Sigmoid colon (tissue), 4 donors: ENCODE results near the gene NANP.

Experiments used
- EP300 ChIP-seq, 4 donors: sonication (generic); formaldehyde crosslinking; IDR thresholded peaks; one replicate each; pipeline ENCODE4 v1.6.1; 2017; ENCODE audit warnings: antibody characterized with exemption in 4 of 4
- POLR2A ChIP-seq, 2 donors: fragments of 450-650 bp; IDR thresholded peaks; one replicate each; pipeline ENCODE4 v1.6.1; 2016; ENCODE audit warnings: antibody characterized with exemption in 2 of 2, mild to moderate bottlenecking in 2 of 2, moderate library complexity in 2 of 2
- POLR2AphosphoS5 ChIP-seq, 4 donors: sonication (generic); formaldehyde crosslinking; IDR thresholded peaks; one replicate each; pipeline ENCODE4 v1.6.1; 2017; ENCODE audit warnings: antibody characterized with exemption in 4 of 4
- TF ChIP-seq, protein P1 (sequence below), 4 experiments: fragments of 450-650 bp in 3 of 4; fragments of 200-600 bp in 1 of 4; IDR thresholded peaks; one replicate each; pipeline ENCODE4 v1.5.1; 2016 to 2019; ENCODE audit warnings: antibody characterized with exemption in 4 of 4, mild to moderate bottlenecking in 3 of 4, moderate library complexity in 2 of 4

DNA sequence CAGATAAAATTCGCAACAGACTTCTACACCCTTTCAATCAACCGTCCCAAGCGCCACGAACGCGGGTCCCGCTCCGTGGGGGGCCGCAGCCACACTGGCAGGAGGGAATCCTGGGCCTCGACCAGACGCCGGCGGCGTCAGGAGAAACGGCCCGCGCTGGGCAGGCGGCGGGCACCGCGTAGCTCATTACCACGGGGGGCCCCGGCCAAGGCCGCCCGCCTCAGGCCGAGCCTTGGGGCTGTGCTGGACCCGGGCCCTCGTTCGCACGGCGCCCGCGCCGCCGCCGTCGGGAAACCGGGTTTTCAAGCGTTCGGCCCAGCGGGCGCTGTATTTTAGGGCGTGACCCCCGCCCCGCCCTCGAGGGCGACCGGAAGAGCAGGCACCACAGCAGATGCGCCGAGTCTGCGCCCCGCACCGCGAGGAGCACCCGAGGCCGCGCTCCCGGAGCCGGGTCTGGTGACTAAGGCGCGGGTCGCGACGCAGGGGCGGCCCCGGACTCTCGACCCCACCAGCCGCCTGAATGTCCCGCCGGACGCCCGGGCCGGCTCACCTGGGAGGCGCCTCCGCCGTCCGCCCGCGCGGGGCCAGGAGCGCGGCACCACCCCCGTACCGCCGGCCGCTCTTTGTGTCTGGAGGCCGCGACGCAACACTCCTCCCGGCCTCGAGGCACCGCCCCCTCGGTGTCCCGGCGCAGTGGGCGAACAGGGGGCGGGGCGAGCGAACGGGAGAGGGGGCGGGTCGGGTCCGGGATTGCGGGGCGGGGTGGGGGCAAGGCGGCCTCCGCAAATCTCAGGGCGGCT is 38.7 kb downstream of the NANP start, which contains the start of gene NINL:
- TF ChIP-seq, protein P1, sequence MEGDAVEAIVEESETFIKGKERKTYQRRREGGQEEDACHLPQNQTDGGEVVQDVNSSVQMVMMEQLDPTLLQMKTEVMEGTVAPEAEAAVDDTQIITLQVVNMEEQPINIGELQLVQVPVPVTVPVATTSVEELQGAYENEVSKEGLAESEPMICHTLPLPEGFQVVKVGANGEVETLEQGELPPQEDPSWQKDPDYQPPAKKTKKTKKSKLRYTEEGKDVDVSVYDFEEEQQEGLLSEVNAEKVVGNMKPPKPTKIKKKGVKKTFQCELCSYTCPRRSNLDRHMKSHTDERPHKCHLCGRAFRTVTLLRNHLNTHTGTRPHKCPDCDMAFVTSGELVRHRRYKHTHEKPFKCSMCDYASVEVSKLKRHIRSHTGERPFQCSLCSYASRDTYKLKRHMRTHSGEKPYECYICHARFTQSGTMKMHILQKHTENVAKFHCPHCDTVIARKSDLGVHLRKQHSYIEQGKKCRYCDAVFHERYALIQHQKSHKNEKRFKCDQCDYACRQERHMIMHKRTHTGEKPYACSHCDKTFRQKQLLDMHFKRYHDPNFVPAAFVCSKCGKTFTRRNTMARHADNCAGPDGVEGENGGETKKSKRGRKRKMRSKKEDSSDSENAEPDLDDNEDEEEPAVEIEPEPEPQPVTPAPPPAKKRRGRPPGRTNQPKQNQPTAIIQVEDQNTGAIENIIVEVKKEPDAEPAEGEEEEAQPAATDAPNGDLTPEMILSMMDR (IDR thresholded peaks at IDR 0.05): no peak
- TF ChIP-seq POLR2A (IDR thresholded peaks at IDR 0.05): peak in 1 of 2 donors; percentile 21
- TF ChIP-seq POLR2AphosphoS5 (IDR thresholded peaks at IDR 0.05): peak; percentile 44 to 95 (median 80)
- TF ChIP-seq EP300 (IDR thresholded peaks at IDR 0.05): no peak
